Peyer's patch (tissue), 4 donors: ENCODE data around the gene NGEF. TPM values are rescaled to one million over a fixed set of nuclear protein-coding genes. Genes with fewer than 3 reads are reported as not detected.

ENCODE experiments used
- DNase-seq, 3 donors: peaks; one replicate each; pipeline ENCODE4 v3.0.0-alpha.2; 2017 to 2019
- H3K27ac ChIP-seq, 4 donors: fragments of 200-600 bp; sonication (generic); one replicate each; pipeline ENCODE4 v1.5.1; 2016 to 2019
- H3K27me3 ChIP-seq, 2 donors: fragments of 200-600 bp; sonication (generic); one replicate each; pipeline ENCODE4 v1.5.1; 2019
- H3K36me3 ChIP-seq, 3 donors: fragments of 200-600 bp; sonication (generic); one replicate each; pipeline ENCODE4 v1.5.1; 2016 to 2019
- H3K4me1 ChIP-seq, 4 donors: fragments of 200-600 bp; sonication (generic); one replicate each; pipeline ENCODE4 v1.5.1; 2016 to 2019
- H3K4me3 ChIP-seq, 4 donors: fragments of 200-600 bp; sonication (generic); 1 replicate in 3 of 4; 2 replicates in 1 of 4; pipeline ENCODE4 v1.5.1; 2016 to 2019; ENCODE audit warnings: mild to moderate bottlenecking in 1 of 4
- H3K9me3 ChIP-seq, 4 donors: fragments of 200-600 bp; sonication (generic); one replicate each; pipeline ENCODE4 v1.5.1; 2016 to 2019; ENCODE audit warnings: mild to moderate bottlenecking in 1 of 4
- CTCF ChIP-seq, 6 experiments: fragments of 450-650 bp in 4 of 6; fragments of 200-600 bp in 2 of 6; sonication (generic) in 1 of 6; IDR thresholded peaks; one replicate each; pipeline ENCODE4 v1.5.1; 2017 to 2019; ENCODE audit warnings: antibody characterized with exemption in 6 of 6, mild to moderate bottlenecking in 3 of 6, moderate library complexity in 1 of 6
- POLR2A ChIP-seq, 2 donors: fragments of 450-650 bp; IDR thresholded peaks; one replicate each; pipeline ENCODE4 v1.5.1; 2017; ENCODE audit warnings: antibody characterized with exemption in 2 of 2, mild to moderate bottlenecking in 2 of 2, moderate library complexity in 2 of 2
- total RNA-seq, 4 donors: library from RNA; depleted of rRNA; stranded (reverse); fragments of >200 nt; gene quantifications; one replicate each; pipeline ENCODE4 v1.1.0, GENCODE V29; 2016

The NGEF gene
- total RNA-seq, 4 donors from 2014 or later, result 54.5 to 116 (median 98.1) TPM

- Histone ChIP-seq H3K36me3 (no peaks in the 10 kb centered on the region), H3K27me3 (no peaks in the 10 kb centered on the region), H3K9me3 (no peaks in the 10 kb centered on the region), H3K4me3 (no peak overlapping the region), H3K27ac (no peak overlapping the region), H3K4me1 (peaks cover 0 to 40% (median 0%) of the 10 kb centered on the region in 4 donors)
- TF ChIP-seq POLR2A (IDR thresholded peaks at IDR 0.05) (no peak), CTCF (IDR thresholded peaks at IDR 0.05) (no peak)
- DNase-seq, result peak in 1 of 3 donors; percentile 39
These were observed 28.4 kb downstream of the NGEF start for GRCh38 chr2:232984451-232985207.

- Histone ChIP-seq H3K4me1 (peaks cover 0 to 40% (median 0%) of the 10 kb centered on the region in 4 donors), H3K27ac (no peak overlapping the region), H3K9me3 (no peaks in the 10 kb centered on the region), H3K36me3 (no peaks in the 10 kb centered on the region), H3K27me3 (no peaks in the 10 kb centered on the region), H3K4me3 (no peak overlapping the region)
- DNase-seq, result peak in 1 of 3 donors; percentile 24
- TF ChIP-seq POLR2A (IDR thresholded peaks at IDR 0.05) (no peak), CTCF (IDR thresholded peaks at IDR 0.05) (no peak)
These were observed 29.4 kb downstream of the NGEF start for GRCh38 chr2:232983669-232984140.

GRCh38 chr2:232982926-232983668 lies 30.0 kb downstream of the NGEF start:
- Histone ChIP-seq H3K27me3 (no peaks in the 10 kb centered on the region), H3K4me3 (no peak overlapping the region), H3K4me1 (peaks cover 0 to 37% (median 0%) of the 10 kb centered on the region in 4 donors), H3K9me3 (no peaks in the 10 kb centered on the region), H3K36me3 (no peaks in the 10 kb centered on the region), H3K27ac (no peak overlapping the region)
- DNase-seq, result peak in 2 of 3 donors; percentile 34 to 38
- no peak for TF ChIP-seq CTCF (IDR thresholded peaks at IDR 0.05)
- no peak for TF ChIP-seq POLR2A (IDR thresholded peaks at IDR 0.05)

GRCh38 chr2:232981767-232982360 lies 31.2 kb downstream of the NGEF start:
- Histone ChIP-seq H3K36me3 (no peaks in the 10 kb centered on the region), H3K4me3 (no peak overlapping the region), H3K27me3 (no peaks in the 10 kb centered on the region), H3K9me3 (no peaks in the 10 kb centered on the region), H3K4me1 (peaks cover 0 to 26% (median 0%) of the 10 kb centered on the region in 4 donors), H3K27ac (peak overlapping the region in 2 of 4 donors; percentile 75 to 88)
- TF ChIP-seq POLR2A (IDR thresholded peaks at IDR 0.05), result no peak
- peak in 3 of 6 experiments; percentile 29 to 44 (median 29) for TF ChIP-seq CTCF (IDR thresholded peaks at IDR 0.05)
- DNase-seq, result peak in 2 of 3 donors; percentile 34 to 52

GRCh38 chr2:232981356-232981755 lies 31.7 kb downstream of the NGEF start:
- H3K36me3 ChIP-seq, result no peaks in the 10 kb centered on the region
- H3K27ac ChIP-seq, result peak overlapping the region in 2 of 4 donors; percentile 75 to 88
- no peak overlapping the region for H3K4me3 ChIP-seq
- TF ChIP-seq CTCF (IDR thresholded peaks at IDR 0.05) (no peak), POLR2A (IDR thresholded peaks at IDR 0.05) (no peak)
- no peaks in the 10 kb centered on the region for H3K9me3 ChIP-seq
- peak in 1 of 3 donors; percentile 77 for DNase-seq
- H3K4me1 ChIP-seq, result peaks cover 0 to 26% (median 0%) of the 10 kb centered on the region in 4 donors
- H3K27me3 ChIP-seq, result no peaks in the 10 kb centered on the region
